ENCODE data around the gene TMEM182.

TMEM182 gene

GRCh38 chr2:102761763-102762162, at the start of gene TMEM182:
TMEM182 (plus strand) TSS chr2:102762031; CDS start chr2:102762218, 187 bp downstream.
- no peak for DNase-seq

DNA sequence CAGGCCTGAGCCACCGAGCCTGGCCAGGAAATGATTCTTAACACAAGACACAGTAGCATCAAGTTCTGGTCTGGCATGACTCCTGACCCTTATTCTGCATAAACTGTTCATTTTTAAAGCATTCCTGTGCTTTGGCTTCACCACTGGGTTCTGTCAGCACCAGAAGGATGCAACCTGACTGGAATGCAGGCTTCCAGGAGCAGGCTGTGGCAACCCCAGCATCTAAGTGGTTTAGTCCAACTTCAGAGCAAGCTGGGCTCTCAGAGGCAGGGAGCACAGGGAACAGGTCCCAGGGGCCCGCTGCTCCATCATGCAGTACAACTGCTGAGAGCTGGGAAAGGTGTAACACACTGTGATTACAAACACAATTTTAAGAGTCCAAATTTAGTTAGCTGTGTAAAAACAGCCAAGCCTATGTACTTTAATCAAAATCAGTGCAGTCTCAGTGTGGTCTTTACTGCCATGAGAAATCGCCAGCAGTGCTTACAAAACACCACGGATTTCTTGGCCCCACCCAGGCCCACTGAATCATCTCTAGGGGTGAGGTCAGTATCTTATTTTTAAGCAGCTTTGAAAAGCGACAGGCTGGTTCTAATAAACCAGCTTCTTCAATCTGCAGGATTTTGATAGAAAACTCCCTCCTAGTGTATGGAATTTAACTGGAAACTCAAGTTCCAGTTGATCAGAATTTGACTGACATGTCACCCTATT, 44.4 kb upstream of the TMEM182 start:
- no peak for DNase-seq

DNA sequence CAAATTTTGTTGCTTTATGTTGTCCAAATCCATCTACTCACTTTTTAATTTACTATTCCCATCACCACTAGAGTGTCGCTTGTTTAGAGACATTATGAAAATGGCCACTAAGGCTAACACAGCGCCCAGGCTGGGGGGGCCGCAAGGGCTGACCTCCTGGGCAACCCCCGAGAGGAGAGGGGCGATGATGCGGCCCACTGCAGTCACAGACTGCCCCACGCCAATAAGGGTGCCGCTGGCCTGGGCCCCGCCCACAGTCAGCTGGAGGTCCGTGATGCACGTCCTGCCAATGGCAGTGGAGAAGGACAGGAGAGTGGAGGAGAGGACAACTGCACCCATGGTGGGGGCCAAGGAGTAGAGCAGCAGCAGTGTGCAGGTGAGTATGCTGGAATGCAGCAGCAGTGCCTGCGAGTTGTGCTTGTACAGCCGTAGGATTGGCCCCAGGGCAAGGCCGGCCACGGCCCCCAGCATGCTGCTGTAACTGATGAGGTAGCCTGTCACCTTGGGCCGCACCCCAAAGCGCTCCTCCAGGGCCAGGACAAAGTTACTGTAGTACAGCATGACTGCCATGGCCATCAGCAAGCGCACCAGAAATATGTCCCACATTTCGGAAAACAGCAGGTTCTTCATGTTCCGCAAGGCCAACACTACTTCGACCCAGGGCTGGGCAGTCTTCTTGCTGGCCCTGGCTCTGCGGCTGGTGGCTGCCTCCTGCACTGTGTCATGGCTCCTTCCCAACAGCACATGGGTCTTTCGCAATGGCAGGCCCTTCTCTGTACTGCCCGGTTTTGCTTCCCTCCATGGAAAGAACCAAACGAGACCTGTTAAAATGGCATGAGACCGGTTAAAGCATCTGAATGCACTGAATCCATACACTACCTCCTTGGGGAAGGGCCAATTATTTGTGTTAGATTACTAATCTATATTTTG, 43.2 kb upstream of the TMEM182 start:
- DNase-seq, result no peak

DNA sequence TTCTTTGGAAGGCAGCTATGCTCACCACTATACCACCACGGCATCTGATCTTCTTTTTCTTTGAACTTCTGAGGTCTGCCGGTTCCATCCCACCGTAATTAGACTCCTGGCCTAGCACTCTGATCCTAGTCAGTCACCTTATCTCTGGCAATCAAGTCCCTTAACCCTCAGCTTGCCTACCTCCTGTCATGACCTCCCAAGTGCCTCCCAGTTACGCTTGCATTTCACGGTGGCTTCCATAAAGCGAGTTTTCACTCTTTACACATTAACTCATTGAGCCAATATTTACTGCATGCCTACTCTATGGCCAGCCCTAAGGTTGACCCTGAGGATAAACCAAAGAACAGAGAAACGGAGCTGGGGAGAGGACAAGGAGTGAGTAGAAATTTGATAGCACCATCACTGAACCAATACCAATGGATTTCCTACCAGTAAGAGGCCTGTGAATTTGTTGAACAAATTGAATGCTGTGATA, 37.8 kb upstream of the TMEM182 start:
- DNase-seq, result no peak

DNA sequence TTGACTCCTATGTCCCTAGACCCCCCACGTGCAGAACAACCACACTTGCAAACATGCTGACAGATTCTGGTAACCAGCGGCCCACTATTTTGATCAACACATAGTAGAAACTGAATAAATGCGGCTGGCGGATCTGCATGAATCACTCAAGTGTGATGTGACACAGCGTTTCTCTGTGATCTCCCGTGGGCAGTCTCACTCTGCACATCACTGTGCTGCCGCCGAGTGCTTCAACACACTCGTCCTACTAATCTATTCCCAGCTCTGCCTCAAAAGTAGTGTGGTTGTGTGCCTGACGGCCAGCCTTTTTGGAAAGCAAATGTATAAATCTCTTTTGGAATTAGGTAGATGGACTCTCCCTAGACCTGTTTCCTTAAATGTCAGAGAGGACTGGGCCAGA, 37.3 kb upstream of the TMEM182 start:
- DNase-seq, result no peak

- no peak for DNase-seq
These were observed 35.4 kb upstream of the TMEM182 start for GRCh38 chr2:102726128-102727087.

- DNase-seq, result no peak
These were observed 26.3 kb upstream of the TMEM182 start for GRCh38 chr2:102735416-102736109.

GRCh38 chr2:102736110-102736409, 25.8 kb upstream of the TMEM182 start:
- no peak for DNase-seq

DNA sequence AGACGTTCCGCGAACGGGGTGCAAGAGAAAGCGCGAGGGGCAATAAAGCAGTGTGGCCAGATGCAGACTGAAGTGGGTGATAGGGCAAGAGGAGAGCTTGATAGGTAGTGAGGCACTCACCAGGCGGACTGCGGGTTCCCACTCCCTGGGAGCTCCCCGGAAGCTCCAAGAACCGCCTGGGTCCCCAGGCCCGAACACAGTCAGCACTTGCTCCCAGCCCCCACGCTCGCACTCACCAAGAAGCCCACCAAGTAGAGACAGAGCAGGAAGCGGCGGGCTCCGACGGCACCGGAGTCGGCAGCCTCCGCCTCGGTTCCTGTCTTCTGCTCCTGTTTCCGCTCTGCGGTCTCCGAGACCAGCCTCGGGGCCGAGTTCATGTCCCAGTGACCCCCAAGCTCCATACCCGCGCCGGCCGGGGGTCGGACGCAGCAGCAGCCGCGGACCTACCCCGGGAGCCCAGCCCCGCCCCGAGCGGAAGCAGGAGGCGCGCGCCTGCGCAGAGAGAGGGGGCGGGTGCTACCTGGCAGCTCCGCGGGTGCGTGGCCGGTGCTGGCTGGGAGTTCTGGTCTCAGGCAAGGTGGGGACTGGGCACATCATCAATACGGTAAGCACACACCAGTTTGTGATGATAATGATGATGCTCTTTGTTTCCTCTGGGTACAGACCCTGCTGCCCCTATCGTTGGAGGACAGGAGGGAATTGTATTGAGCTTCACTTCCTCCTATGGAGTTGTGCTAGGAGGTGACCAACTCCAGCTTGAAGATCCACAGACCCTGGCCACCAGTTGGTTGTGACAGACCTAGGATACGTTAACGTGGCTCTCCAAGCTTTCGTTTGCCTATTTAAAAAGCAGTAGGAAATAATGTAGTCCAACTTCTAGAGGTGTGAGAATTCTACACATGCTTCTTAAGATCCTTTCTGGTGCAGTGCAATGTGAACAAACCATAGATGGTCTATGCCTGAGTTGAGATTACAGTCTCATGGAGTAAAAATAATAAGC, 25.1 kb upstream of the TMEM182 start:
- DNase-seq, result peak; percentile 90

GRCh38 chr2:102737431-102737830, 24.4 kb upstream of the TMEM182 start:
- DNase-seq, result no peak

GRCh38 chr2:102743259-102743658, 18.6 kb upstream of the TMEM182 start:
- DNase-seq, result no peak

- no peak for DNase-seq
These were observed 13.7 kb upstream of the TMEM182 start for GRCh38 chr2:102748107-102748506.

DNA sequence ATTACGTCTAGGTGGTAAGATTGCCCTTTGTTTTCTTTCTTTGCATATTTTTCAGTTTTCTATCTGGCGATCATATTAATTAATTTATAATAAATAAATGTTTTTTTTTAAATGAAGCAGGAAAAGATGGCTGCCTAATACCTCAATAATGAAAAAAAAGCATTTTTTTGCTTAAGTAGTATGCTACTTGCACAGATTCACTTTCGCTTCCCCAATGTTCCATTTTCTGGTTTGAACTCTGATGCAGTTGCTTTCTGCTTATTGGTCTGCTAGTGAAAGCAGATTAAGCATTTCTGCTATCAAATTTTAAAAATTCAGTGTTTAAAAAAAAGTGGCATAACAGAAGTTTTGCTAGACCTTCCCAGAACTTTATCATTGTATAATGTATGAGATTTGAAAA, 11.9 kb upstream of the TMEM182 start:
- DNase-seq, result no peak

- no peak for DNase-seq
These were observed 8.2 kb upstream of the TMEM182 start for GRCh38 chr2:102753563-102754159.

- no peak for DNase-seq
These were observed 7.2 kb upstream of the TMEM182 start for GRCh38 chr2:102754456-102755145.

- no peak for DNase-seq
These were observed 6.5 kb upstream of the TMEM182 start for GRCh38 chr2:102755284-102755683.

GRCh38 chr2:102758439-102758838, 3.4 kb upstream of the TMEM182 start:
- no peak for DNase-seq

DNA sequence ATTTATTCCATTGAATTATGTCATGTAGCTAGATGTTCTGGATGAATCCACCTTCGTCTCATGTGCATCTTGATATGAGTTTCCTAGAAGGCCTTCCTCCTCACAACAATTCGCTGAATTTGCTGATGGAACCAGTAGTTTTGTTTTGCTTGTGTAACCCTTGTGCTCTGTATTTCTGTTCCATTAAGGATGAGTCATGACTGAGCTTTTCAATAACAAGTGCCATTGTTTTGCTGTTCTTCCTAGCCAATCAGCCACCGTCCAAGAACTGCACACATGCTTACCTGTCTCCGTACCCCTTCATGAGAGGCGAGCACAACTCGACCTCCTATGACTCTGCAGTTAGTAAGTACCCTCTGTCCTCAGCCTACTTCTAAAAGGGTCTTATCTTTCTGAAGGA, 2.3 kb downstream of the TMEM182 start:
- no peak for DNase-seq

DNA sequence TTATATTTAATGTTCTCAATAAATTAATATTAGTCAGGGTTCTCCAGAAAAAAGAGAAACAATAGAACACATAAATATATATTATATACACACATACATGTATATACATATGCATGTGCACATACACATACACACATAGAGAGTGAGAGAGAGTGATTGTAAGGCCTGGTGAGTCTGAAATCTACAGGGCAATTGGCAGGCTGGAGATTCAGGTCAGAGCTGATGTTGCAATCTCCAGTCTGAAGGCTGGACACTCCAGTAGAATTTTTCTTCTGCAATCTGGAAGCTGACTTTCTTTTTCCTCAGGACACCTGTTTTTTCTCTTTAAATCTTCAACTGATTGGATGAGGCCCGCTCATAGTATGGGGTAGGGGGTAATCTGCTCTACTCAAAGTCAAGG, 3.2 kb downstream of the TMEM182 start:
- DNase-seq, result no peak

- no peak for DNase-seq
These were observed 6.4 kb downstream of the TMEM182 start for GRCh38 chr2:102768253-102768652.
